ENCODE data around the gene MAF.

The MAF gene

DNA sequence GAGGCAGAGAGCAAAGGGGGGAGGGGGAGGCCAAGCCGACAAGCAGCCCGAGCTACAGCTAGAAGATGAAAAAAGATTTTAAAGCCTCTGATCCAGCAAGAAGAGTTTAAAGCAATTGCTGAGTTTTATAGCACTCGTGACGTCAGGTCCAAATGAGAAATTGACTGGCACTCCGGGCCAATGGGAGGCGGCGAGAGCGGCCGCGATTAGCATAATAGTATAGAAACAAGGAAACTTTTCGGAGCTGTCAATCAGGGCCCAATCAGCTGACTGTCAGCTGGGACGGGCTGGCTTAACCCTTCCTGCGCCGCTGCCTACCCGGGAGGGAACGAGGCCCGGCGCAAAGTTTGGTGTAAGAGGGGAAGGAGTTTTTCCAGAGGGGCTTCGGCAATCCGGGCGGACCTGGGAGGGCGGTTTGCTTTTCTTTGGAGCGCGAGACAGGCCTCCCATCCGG, at the start of gene MAF:
TSS of gene MAF (minus strand) at position 100 of the 454 bp plus-strand sequence. CDS start 835 bp downstream, outside the sequence.
- peak; percentile 60 for DNase-seq (ENCODE audit: low spot score)
- in situ Hi-C loops (cut with MboI; ENCODE audit: low pct_unique_long_range_greater_than_20kb, low sequenced_read_pairs, unreplicated experiment): loop anchor here (25.0 kb wide), 2 partner anchors 913 to 1088 kb away; no protein-coding TSS in a partner anchor
- TF ChIP-seq, protein P1, sequence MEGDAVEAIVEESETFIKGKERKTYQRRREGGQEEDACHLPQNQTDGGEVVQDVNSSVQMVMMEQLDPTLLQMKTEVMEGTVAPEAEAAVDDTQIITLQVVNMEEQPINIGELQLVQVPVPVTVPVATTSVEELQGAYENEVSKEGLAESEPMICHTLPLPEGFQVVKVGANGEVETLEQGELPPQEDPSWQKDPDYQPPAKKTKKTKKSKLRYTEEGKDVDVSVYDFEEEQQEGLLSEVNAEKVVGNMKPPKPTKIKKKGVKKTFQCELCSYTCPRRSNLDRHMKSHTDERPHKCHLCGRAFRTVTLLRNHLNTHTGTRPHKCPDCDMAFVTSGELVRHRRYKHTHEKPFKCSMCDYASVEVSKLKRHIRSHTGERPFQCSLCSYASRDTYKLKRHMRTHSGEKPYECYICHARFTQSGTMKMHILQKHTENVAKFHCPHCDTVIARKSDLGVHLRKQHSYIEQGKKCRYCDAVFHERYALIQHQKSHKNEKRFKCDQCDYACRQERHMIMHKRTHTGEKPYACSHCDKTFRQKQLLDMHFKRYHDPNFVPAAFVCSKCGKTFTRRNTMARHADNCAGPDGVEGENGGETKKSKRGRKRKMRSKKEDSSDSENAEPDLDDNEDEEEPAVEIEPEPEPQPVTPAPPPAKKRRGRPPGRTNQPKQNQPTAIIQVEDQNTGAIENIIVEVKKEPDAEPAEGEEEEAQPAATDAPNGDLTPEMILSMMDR (IDR thresholded peaks at IDR 0.05; ENCODE audit: extremely low read depth, insufficient read depth, missing control alignments): no peak

DNA sequence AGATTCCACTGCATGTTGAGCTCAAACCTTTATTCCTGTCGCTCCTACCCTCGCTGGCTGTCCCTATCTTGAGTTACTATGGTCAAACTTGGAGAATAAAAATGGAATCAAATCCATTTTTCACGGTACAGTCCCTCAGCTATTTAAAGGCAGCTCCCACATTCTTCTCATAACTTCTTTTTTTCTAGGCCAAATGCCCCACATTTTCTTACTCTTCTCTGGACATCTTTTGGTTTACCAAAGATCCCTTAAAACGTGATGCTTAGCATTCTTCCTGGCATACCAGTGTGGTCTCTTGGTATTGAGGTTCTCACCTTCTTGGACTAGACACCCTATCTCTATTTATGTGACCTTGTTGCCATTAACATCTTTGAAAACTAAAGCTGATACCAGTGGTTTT, 48.3 kb upstream of the MAF start:
- DNase-seq (ENCODE audit: low spot score): no peak
- TF ChIP-seq, protein P1 (IDR thresholded peaks at IDR 0.05; ENCODE audit: extremely low read depth, insufficient read depth, missing control alignments): no peak
- in situ Hi-C loops (cut with MboI; ENCODE audit: low pct_unique_long_range_greater_than_20kb, low sequenced_read_pairs, unreplicated experiment): no loop called here

DNA sequence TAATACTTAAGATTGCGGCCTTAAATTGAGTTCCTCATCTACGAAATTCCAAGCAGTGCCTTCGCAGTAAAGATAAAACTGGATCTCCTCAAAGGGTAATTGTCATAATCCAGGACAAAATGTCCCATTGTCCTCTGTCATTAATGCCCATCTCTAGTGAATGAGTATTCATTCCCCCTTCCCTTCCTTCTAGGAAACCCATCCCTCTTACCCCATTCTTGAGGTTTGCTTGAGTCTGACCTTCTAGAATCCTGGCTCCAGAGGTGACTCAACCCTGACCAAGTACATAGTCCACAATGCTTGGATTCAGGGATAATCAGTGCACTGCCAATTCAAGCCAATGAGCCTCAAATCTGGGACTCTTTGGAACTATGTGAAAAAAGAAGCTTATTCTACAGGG, 47.0 kb upstream of the MAF start:
- in situ Hi-C loops (cut with MboI; ENCODE audit: low pct_unique_long_range_greater_than_20kb, low sequenced_read_pairs, unreplicated experiment): no loop called here
- DNase-seq (ENCODE audit: low spot score): no peak

DNA sequence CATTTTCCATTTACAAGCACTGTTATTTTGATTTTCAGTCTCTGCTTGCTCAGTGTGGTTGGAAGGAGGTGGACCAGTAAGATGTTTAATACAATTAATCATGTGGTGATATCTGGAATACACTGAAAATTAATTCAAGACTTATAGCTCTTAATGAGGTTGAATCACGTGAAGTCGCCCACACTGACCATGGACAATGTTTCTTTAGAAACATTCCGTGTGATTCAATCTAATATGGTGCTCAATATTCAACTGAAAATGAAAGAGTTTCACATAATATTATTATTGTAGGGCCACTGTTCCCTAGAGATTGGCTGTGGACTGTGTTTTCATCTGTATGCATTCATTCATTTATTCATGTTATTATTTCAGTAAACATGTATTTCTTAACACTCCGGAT, 45.2 kb upstream of the MAF start:
- in situ Hi-C loops (cut with MboI; ENCODE audit: low pct_unique_long_range_greater_than_20kb, low sequenced_read_pairs, unreplicated experiment): no loop called here
- no peak for DNase-seq (ENCODE audit: low spot score)

More for the DNA sequence above, 47.0 kb upstream of the MAF start:
- TF ChIP-seq, protein P1 (IDR thresholded peaks at IDR 0.05; ENCODE audit: extremely low read depth, insufficient read depth, missing control alignments): no peak

DNA sequence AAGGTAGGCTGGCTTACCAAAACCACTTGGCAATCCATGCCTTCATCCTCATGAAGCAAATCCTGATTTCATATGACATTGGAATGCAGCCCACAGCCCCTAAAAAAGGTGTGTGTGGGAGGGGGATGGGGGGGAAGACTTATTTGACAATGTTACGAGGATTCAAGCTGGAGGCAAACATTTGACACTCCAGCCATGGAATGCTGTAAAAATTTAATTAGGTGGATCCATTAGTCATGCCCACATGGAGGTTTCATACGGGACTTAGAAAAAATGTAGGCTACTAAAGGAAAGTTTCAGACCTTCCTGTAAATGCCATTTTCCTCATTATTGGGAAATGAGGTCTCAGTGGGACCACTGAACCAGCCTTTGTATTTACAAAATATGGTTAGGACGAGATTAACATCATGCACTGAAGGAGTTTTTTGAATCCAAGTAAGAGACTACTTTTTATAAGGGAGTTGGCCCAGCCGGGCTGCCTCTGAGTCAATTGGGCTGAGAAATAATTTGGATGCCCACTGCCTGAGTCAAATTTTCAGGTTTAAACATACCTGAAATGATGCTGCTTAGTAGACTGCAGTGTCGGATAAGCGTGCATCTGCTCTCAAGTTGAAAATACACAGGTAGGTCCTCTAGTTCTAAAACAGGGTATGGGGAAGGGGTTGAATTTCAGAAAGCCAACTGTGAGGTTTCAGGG, 44.6 kb upstream of the MAF start:
- DNase-seq (ENCODE audit: low spot score): no peak
- in situ Hi-C loops (cut with MboI; ENCODE audit: low pct_unique_long_range_greater_than_20kb, low sequenced_read_pairs, unreplicated experiment): no loop called here
- TF ChIP-seq, protein P1 (IDR thresholded peaks at IDR 0.05; ENCODE audit: extremely low read depth, insufficient read depth, missing control alignments): no peak

More for the DNA sequence above, 45.2 kb upstream of the MAF start:
- TF ChIP-seq, protein P1 (IDR thresholded peaks at IDR 0.05; ENCODE audit: extremely low read depth, insufficient read depth, missing control alignments): no peak

DNA sequence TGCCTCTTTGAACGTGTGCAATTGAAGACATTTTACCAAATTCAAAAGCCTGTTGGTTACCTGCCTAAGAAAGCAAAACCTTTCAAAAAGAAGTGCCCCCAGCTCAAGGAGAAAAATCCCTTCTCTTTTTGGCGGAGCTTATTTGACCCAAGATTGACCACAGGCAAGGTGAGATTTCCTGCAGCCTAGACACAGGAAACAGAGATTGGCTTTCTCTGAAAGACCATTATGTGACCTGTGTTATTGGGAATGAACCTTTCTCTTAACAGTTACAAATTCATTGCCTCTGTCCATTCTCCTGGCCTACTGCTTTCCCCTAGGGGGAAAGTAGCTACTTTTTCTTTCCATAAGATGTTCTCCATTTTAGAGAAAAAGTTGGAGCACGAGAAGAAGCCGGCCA, 42.1 kb upstream of the MAF start:
- DNase-seq (ENCODE audit: low spot score): no peak
- in situ Hi-C loops (cut with MboI; ENCODE audit: low pct_unique_long_range_greater_than_20kb, low sequenced_read_pairs, unreplicated experiment): no loop called here
- TF ChIP-seq, protein P1 (IDR thresholded peaks at IDR 0.05; ENCODE audit: extremely low read depth, insufficient read depth, missing control alignments): no peak

All from GM13977 (cell line).